HG03558 (cell line): ENCODE data around the gene MARCOL.

Source experiments
- ATAC-seq: cut with Tn5 transposase; IDR thresholded peaks from one replicate; pipeline ENCODE4 v1.9.1; 2021; ENCODE audit warnings: moderate number of reproducible peaks; ENCODE audit not compliant: unreplicated experiment; ENCODE audit errors: extremely low read depth

Gene MARCOL

GRCh38 chr5:148238418-148238794 is at the start of gene MARCOL:
MARCOL (plus strand) TSS chr5:148238525; CDS start chr5:148238598, 73 bp downstream.
- no peak for ATAC-seq

DNA sequence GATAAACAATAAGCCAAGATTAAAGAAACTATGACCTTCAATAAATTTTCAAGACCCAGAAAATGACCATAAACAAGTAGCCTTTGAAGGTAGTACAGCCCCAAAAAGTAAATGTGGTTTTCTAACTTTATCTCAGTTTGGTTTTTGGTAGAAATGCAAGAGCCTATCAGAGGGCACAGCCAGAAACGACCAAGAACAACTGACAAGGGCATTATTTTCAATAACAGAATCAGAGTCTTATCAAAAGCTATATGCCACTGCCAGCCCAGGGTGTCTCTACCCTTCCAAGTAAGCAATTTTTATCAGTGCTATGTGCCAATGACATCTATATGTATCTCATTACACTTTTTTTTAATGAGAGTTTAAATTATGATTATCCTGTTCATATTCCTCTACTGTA is 47.3 kb upstream of the MARCOL start:
- ATAC-seq = no peak

DNA sequence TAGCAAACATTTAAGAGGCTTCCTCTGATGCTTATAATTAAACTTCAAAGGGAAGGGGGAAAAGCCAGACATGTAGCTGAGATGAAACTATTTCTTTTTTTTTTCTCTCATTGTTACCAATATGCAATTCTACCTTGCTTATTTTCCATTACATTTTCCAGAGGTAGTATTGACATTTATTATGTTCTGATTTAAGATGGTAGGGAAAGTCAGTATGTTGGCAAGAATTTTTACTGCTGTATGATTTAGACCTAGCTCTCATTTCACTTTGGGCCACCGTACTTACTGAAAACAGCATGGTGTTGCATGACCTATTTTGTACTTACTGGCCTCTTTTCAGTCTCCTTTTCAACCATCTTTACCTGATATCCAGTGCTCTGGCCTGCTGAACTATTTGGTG is 45.1 kb upstream of the MARCOL start:
- no peak for ATAC-seq

DNA sequence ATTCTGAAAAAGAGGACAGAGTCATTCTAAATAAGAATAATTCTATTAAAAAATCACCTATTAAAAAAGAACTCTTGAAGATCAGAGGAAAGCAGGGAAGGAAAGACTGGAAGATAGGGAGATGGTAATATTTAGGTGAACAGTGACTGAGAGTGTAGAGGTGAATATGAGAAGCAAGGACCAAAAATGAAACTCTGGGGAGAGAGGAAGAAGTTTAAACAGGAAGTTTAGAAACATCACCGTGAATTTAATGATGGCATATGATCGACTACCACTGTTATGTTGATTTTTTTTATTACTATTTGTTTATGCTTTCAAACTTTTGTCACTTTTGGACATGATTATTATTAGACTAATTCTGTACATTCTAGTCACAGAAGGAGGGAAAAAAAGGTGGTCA is 37.2 kb upstream of the MARCOL start:
- ATAC-seq = no peak

DNA sequence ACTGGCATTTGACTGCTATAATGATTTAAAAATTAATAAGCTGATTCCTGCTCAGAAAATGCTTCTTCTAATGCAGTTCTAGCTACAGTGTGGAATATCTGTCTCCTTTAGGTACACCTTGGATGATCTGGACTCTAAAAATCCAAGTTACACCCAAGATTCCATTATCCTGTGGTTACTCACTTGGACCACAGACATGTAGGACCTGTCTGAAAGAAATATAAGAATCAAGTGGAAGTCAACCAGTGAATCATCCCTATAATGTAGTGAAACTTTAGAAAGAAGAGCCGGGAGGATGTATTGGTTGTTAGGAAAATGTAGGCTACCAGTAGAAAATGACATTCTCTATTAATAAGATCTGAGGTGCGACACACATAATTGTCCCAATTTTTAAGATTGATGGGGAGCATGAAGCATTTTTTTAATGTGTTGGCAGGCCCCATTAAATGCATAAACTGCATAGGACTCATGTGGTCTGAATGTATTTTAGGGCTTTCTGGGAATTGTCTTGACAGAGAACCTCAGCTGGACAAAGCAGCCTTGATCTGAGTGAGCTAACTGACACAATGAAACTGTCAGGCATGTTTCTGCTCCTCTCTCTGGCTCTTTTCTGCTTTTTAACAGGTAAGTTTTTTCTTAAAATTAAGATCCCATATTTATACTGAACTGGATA is 35.7 kb upstream of the MARCOL start, which contains the start of gene SPINK6:
TSS of gene SPINK6 (plus strand) at position 512 of the 673 bp plus-strand sequence. CDS start at position 567, 55 bp downstream.
- no peak for ATAC-seq

GRCh38 chr5:148205044-148205806 is 33.1 kb upstream of the MARCOL start:
- no peak for ATAC-seq

DNA sequence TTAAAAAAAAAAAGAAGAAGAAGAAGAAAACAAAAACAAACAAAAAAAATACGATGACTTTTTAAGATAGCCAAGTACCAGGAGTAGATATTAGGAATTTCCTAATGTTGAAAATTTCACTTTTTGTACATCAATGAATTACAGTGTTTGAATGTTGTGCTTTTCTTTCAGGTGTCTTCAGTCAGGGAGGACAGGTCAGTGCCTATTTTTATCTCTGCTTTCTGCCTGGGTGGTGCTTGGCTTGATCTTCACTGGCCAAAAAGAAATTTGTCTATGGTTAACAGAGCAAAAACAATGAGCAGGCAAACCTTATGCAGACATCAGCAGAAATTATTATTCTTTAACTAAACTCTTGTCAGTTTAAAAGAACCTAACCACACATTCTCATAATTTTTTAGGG is 32.5 kb upstream of the MARCOL start:
- no peak for ATAC-seq

GRCh38 chr5:148206620-148207019 is 31.7 kb upstream of the MARCOL start:
- no peak for ATAC-seq

DNA sequence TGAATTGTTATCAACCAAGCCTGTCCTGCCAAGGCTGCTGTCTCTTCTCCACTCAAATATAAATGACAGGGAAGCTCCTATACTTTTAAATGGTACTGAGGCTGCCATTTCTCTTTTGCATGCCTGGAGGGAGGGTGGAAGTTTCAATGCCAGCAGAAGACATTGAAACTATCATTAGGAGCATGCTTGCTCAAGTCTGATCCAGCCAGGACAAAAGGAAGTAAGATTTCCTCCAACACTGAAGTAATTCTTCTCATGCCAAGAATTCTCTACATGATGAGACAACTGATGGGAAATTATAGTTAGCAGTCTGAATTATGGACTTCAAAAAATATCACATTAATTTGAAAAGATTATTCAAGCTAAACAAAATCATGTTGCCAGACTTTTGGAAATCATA is 30.1 kb upstream of the MARCOL start:
- no peak for ATAC-seq

DNA sequence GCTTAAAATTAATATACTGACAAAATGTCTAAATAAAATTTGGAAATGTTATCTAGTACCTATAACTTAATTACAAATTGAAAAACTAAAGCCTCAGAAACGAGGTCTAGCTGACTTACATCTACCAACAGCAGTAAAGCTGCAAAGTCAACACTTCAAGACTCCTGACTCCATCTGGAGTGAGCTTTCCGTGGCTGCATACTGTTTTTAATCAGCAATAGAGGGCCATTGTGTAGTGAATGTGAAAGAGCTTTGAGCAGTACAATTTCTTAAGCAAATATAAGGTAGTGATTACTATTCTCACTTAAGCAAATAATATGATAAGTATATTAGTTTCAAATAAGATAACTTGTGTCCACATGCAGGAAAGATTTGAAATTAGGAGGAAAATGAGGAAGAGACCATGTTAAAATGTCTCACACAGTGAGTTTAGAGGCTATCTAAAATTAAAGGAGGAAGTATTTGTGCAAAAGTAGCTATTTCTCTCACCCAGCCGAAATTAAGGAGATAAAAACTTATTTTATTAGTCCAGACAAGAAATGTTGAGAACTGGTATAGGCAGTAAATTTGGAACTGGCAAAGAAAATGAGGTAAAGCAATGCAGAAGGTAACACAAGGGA is 29.1 kb upstream of the MARCOL start:
- no peak for ATAC-seq

DNA sequence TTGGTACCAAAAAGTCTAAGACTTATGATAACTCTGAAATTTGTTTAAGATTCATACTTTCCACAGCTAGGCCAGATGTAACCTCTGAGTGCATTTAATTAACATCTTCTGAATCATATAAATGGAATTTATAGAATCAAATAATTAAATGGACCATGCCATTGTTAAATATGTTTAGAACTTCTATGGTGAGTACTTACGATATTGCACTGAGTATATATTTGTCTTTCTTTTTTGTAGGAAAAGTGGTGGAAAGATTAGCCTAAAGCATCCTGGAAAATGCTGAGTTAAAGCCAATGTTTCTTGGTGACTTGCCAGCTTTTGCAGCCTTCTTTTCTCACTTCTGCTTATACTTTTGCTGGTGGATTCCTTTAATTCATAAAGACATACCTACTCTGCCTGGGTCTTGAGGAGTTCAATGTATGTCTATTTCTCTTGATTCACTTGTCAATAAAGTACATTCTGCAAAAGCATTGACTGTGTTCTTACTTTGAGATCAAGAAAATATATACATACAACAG is 23.6 kb upstream of the MARCOL start:
- ATAC-seq = no peak

- no peak for ATAC-seq
Measured at GRCh38 chr5:148221508-148221907, 16.8 kb upstream of the MARCOL start.

DNA sequence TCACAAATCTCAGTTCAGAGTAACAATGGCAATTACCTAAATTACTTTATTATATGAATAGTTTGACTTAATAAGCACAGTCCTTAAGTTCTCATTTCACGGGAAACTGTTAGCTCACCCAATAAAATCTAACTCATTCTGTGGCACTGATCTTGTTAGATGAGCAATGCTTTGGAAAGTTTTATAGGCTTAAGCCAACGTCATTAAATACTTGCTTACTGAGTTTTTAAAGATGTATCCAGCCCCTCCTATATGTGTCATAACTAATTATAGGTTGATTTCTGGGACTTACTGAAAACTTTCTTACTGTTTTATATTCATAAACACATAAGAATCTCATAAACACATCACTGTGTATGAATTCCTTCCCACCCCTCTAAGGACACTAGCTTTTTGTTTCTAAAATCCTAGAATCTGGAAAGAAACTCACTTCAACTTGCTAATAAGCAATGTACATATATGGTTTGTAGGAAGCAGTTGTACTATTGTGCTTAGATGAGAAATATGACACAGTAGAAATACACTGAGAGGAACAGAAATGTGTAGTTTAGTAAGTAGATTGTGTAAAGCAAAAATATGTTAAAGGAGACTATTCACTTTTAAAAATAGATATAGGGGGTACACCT is 14.1 kb upstream of the MARCOL start:
- no peak for ATAC-seq

- no peak for ATAC-seq
Measured at GRCh38 chr5:148228392-148228984, 9.8 kb upstream of the MARCOL start.

GRCh38 chr5:148229840-148230239 is 8.5 kb upstream of the MARCOL start:
- ATAC-seq = no peak

DNA sequence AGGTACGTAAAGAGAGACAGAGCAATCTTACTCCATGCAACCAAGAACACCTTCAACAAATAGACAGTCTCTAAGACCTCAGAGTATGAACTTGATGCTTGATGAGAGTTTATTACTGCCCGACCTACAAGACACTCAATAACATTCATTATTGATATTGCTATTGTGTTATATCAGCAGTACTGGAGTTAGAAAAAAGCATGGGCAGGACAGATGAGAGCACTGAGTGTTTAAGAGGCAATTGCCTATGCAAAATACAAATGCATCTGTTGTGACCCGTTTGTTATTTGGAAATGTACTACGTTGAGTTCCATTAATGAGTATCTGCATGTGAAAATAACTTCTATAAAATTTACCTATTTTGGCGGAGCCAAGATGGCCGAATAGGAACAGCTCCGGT is 8.1 kb upstream of the MARCOL start:
- no peak for ATAC-seq

GRCh38 chr5:148237785-148238417 is 424 bp upstream of the MARCOL start:
- no peak for ATAC-seq

DNA sequence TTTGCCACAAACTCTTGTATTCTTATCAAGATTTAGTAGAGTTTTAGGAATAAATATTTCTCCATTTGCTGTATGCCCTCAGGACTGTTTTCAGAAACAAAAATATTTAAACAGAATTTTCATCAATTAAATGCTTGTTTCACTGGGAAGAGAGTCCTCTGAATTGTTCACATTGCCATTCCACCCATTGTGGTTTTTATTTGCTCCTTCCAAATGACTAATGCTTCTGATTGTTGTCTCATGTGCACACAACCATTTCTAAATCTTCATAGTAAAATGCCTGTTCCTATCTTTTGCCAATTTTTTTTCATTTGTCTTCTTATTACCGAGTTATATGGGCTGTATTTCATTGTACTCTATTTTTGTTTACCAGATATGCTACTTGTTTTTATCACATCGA is 10.6 kb downstream of the MARCOL start:
- no peak for ATAC-seq

- no peak for ATAC-seq
Measured at GRCh38 chr5:148255456-148255855, 17.1 kb downstream of the MARCOL start.

DNA sequence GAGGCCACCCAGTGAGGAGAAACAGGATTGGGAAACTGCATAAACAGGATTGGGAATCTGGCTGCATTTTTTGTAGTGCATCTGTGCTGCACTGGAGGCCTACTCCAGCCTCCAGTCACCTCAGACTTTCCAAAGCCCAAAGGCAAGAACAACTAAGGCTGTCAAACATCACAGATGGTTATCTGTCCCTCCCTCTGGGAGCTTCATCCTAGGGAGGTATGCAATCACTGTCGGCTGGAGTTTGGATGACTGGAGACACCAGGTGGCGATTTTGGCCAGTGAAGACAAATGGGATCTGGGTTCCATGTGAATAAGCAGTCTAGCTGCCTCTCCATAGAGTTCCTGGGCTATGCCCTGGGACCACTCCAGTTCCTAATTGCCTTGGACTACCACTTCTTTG is 21.0 kb downstream of the MARCOL start:
- no peak for ATAC-seq
